Measurements from ENCODE around the gene DISP2. TPM values are rescaled to one million over a fixed set of nuclear protein-coding genes. Genes with fewer than 3 reads are reported as not detected.

The DISP2 gene
- total and polyA plus RNA-seq, 9 of the 15 experiments (the other 6 are each of a cell fraction or from before 2014, with no cell fraction given), result 0.06 to 0.89 (median 0.15) TPM; not detected in 1

DNA sequence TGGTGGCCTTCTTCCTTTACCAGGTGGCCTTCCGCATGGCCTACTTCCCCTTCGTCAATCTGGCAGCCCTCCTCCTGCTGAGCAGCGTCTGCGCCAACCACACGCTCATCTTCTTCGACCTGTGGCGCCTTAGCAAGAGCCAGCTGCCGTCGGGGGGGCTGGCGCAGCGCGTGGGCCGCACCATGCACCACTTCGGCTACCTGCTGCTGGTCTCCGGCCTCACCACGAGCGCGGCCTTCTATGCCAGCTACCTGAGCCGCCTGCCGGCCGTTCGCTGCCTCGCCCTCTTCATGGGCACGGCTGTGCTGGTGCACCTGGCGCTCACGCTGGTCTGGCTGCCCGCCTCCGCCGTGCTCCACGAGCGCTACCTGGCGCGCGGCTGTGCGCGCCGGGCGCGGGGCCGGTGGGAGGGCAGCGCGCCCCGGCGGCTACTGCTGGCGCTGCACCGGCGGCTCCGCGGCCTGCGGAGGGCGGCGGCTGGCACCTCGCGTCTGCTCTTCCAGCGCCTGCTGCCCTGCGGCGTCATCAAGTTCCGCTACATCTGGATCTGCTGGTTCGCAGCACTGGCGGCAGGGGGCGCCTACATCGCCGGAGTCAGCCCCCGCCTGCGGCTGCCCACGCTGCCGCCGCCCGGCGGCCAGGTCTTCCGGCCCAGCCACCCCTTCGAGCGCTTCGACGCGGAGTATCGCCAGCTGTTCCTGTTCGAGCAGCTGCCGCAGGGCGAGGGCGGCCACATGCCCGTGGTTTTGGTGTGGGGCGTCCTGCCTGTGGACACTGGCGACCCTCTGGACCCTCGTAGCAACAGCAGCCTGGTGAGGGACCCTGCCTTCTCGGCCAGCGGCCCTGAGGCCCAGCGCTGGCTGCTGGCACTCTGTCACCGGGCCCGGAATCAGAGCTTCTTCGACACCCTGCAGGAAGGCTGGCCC lies 9.9 kb downstream of the DISP2 start (continued):
- TF ChIP-seq, protein P1, sequence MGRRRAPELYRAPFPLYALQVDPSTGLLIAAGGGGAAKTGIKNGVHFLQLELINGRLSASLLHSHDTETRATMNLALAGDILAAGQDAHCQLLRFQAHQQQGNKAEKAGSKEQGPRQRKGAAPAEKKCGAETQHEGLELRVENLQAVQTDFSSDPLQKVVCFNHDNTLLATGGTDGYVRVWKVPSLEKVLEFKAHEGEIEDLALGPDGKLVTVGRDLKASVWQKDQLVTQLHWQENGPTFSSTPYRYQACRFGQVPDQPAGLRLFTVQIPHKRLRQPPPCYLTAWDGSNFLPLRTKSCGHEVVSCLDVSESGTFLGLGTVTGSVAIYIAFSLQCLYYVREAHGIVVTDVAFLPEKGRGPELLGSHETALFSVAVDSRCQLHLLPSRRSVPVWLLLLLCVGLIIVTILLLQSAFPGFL (CRISPR knock-in tag; IDR thresholded peaks at IDR 0.05), result no peak
- TF ChIP-seq, protein P2, sequence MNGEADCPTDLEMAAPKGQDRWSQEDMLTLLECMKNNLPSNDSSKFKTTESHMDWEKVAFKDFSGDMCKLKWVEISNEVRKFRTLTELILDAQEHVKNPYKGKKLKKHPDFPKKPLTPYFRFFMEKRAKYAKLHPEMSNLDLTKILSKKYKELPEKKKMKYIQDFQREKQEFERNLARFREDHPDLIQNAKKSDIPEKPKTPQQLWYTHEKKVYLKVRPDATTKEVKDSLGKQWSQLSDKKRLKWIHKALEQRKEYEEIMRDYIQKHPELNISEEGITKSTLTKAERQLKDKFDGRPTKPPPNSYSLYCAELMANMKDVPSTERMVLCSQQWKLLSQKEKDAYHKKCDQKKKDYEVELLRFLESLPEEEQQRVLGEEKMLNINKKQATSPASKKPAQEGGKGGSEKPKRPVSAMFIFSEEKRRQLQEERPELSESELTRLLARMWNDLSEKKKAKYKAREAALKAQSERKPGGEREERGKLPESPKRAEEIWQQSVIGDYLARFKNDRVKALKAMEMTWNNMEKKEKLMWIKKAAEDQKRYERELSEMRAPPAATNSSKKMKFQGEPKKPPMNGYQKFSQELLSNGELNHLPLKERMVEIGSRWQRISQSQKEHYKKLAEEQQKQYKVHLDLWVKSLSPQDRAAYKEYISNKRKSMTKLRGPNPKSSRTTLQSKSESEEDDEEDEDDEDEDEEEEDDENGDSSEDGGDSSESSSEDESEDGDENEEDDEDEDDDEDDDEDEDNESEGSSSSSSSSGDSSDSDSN (IDR thresholded peaks at IDR 0.05; ENCODE audit: borderline replicate concordance in 1 of 2, low read depth in 2 of 2, low read length in 2 of 2), result peak in 1 of 2 experiments; percentile 88; a peak in 3 of 4 replicates
- TF ChIP-seq EP300 (IDR thresholded peaks at IDR 0.05; ENCODE audit: low read length) (peak; percentile 19; the same call in 1 of the 2 replicates), NBN (IDR thresholded peaks at IDR 0.05; ENCODE audit: low read depth) (no peak), ETV5 (CRISPR knock-in tag; IDR thresholded peaks at IDR 0.05; ENCODE audit: low read depth) (peak; percentile 83), TEAD1 (CRISPR knock-in tag; IDR thresholded peaks at IDR 0.05) (peak in 1 of 2 experiments; percentile 87; a peak in 1 of 4 replicates), KDM2B (CRISPR knock-in tag; IDR thresholded peaks at IDR 0.05) (0 out of 2 replicates have a peak, but pooled peaks have one; percentile 22), ZNF431 (CRISPR knock-in tag; IDR thresholded peaks at IDR 0.05) (peak; percentile 62), PML (IDR thresholded peaks at IDR 0.05; ENCODE audit: low read length) (no peak), NRF1 (conservative IDR thresholded peaks at IDR 0.05 in 1 of 2, IDR thresholded peaks at IDR 0.05 in 1 of 2) (peak; percentile 77 to 80), JUN (IDR thresholded peaks at IDR 0.05; ENCODE audit: borderline replicate concordance, low read depth, low read length) (peak; percentile 40; the same call in 1 of the 2 replicates), JUN (CRISPR knock-in tag; IDR thresholded peaks at IDR 0.05; ENCODE audit: borderline replicate concordance) (no peak)
- TF ChIP-seq, protein P3, sequence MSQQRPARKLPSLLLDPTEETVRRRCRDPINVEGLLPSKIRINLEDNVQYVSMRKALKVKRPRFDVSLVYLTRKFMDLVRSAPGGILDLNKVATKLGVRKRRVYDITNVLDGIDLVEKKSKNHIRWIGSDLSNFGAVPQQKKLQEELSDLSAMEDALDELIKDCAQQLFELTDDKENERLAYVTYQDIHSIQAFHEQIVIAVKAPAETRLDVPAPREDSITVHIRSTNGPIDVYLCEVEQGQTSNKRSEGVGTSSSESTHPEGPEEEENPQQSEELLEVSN (IDR thresholded peaks at IDR 0.05; ENCODE audit: borderline replicate concordance in 1 of 2, extremely low read depth in 1 of 2, insufficient read depth in 1 of 2, insufficient read length in 1 of 2, low read depth in 1 of 2, low read length in 1 of 2, poor library complexity in 1 of 2, severe bottlenecking in 1 of 2), result peak; percentile 96 to 98
- TF ChIP-seq, protein P4, sequence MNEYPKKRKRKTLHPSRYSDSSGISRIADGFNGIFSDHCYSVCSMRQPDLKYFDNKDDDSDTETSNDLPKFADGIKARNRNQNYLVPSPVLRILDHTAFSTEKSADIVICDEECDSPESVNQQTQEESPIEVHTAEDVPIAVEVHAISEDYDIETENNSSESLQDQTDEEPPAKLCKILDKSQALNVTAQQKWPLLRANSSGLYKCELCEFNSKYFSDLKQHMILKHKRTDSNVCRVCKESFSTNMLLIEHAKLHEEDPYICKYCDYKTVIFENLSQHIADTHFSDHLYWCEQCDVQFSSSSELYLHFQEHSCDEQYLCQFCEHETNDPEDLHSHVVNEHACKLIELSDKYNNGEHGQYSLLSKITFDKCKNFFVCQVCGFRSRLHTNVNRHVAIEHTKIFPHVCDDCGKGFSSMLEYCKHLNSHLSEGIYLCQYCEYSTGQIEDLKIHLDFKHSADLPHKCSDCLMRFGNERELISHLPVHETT (CRISPR knock-in tag; conservative IDR thresholded peaks at IDR 0.05 in 1 of 2, IDR thresholded peaks at IDR 0.05 in 1 of 2), result 0 out of 4 replicates have a peak, but pooled peaks of 1 of the 2 experiments have one; percentile 55

Measured in K562 (cell line).